WTC11 (cell line): ENCODE results near the gene BTBD8.

Source experiments
- ARID4B ChIP-seq: sonication (generic); formaldehyde crosslinking; IDR thresholded peaks from 2 replicates; pipeline ENCODE4 v1.8.0; 2023; ENCODE audit warnings: missing genetic modification reagents, mild to moderate bottlenecking, borderline replicate concordance
- CREB1 ChIP-seq: sonication (generic); formaldehyde crosslinking; IDR thresholded peaks from 2 replicates; pipeline ENCODE4 v1.8.0; 2023; ENCODE audit warnings: mild to moderate bottlenecking, missing genetic modification reagents
- CTCF ChIP-seq: fragments of 200-600 bp; IDR thresholded peaks from 2 replicates; pipeline ENCODE4 v1.8.0; 2022; ENCODE audit warnings: antibody characterized with exemption
- FOXJ3 ChIP-seq: sonication (generic); formaldehyde crosslinking; IDR thresholded peaks from 2 replicates; pipeline ENCODE4 v1.9.0; 2021; ENCODE audit warnings: missing genetic modification reagents, mild to moderate bottlenecking, borderline replicate concordance
- TCF7 ChIP-seq: sonication (generic); formaldehyde crosslinking; IDR thresholded peaks from 2 replicates; pipeline ENCODE4 v1.8.0; 2022; ENCODE audit warnings: mild to moderate bottlenecking, low read depth, missing genetic modification reagents, moderate library complexity
- TF ChIP-seq, protein P1 (sequence below): sonication (generic); formaldehyde crosslinking; IDR thresholded peaks from 2 replicates; pipeline ENCODE4 v1.8.1; 2022; ENCODE audit warnings: mild to moderate bottlenecking, missing genetic modification reagents, moderate library complexity, borderline replicate concordance
- TF ChIP-seq, protein P2 (sequence below): sonication (generic); formaldehyde crosslinking; IDR thresholded peaks from 2 replicates; pipeline ENCODE4 v1.8.1; 2022; ENCODE audit warnings: low read depth, mild to moderate bottlenecking, moderate library complexity, missing genetic modification reagents, borderline replicate concordance
- TF ChIP-seq, protein P3 (sequence below): sonication (generic); formaldehyde crosslinking; IDR thresholded peaks from 2 replicates; pipeline ENCODE4 v1.8.0; 2022; ENCODE audit warnings: mild to moderate bottlenecking, missing genetic modification reagents

DNA sequence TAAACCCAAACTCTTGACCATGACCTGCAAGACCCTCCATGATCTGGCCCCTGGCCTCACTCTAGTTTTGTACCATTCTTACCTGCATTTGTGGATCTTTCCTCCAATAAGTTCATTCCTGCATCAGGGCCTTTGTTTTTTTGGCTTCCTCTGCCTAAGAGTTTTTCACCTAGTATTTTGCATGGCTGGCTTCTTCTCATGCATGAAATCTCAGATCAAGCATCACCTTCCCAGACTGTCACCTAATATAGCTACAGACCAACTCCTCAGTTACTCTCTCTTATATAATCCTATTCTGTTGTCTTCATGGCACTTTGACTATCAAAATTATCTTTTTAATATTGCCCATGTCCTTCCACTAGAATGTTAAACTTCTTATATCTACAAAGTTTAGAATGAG is 54.2 kb downstream of the BTBD8 start:
- TF ChIP-seq ARID4B (CRISPR knock-in tag) (no peak), CTCF (no peak), FOXJ3 (CRISPR knock-in tag) (no peak), CREB1 (CRISPR knock-in tag) (no peak), TCF7 (CRISPR knock-in tag) (no peak)
- TF ChIP-seq, protein P1, sequence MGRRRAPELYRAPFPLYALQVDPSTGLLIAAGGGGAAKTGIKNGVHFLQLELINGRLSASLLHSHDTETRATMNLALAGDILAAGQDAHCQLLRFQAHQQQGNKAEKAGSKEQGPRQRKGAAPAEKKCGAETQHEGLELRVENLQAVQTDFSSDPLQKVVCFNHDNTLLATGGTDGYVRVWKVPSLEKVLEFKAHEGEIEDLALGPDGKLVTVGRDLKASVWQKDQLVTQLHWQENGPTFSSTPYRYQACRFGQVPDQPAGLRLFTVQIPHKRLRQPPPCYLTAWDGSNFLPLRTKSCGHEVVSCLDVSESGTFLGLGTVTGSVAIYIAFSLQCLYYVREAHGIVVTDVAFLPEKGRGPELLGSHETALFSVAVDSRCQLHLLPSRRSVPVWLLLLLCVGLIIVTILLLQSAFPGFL (CRISPR knock-in tag): no peak
- TF ChIP-seq, protein P2, sequence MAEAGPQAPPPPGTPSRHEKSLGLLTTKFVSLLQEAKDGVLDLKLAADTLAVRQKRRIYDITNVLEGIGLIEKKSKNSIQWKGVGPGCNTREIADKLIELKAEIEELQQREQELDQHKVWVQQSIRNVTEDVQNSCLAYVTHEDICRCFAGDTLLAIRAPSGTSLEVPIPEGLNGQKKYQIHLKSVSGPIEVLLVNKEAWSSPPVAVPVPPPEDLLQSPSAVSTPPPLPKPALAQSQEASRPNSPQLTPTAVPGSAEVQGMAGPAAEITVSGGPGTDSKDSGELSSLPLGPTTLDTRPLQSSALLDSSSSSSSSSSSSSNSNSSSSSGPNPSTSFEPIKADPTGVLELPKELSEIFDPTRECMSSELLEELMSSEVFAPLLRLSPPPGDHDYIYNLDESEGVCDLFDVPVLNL (CRISPR knock-in tag): no peak
- TF ChIP-seq, protein P3, sequence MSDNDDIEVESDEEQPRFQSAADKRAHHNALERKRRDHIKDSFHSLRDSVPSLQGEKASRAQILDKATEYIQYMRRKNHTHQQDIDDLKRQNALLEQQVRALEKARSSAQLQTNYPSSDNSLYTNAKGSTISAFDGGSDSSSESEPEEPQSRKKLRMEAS (CRISPR knock-in tag): no peak
